Measurements from ENCODE around the gene TESK2. TPM values are rescaled to one million over a fixed set of nuclear protein-coding genes. Genes with fewer than 3 reads are reported as not detected.
A peak's percentile ranks its signal among the peaks of the same experiment; 100 is the strongest.

The TESK2 gene
- total and polyA plus RNA-seq, 4 donors: 1.8 to 8.7 (median 3.6) TPM

GRCh38 chr1:45485949-45486348 lies 5.0 kb downstream of the TESK2 start:
- Histone ChIP-seq H3K9me3 (ENCODE audit: control insufficient read depth in 4 of 4, insufficient read depth in 3 of 4, low read length in 3 of 4) (no peaks in the 10 kb centered on the region), H3K36me3 (ENCODE audit: control insufficient read depth in 4 of 4, insufficient read depth in 4 of 4, low read length in 4 of 4) (no peaks in the 10 kb centered on the region), H3K27ac (ENCODE audit: low read depth in 1 of 2, low read length in 1 of 2) (no peak overlapping the region), H3K27me3 (ENCODE audit: control insufficient read depth in 3 of 3, insufficient read depth in 3 of 3, low read length in 2 of 3) (peaks cover 0 to 2% (median 0%) of the 10 kb centered on the region in 3 donors), H3K4me3 (no peak overlapping the region), H3K4me1 (ENCODE audit: control insufficient read depth in 5 of 5, insufficient read depth in 5 of 5, low read length in 5 of 5) (peaks cover 0 to 8% (median 0%) of the 10 kb centered on the region in 5 donors), H3K9ac (ENCODE audit: insufficient read depth in 1 of 2, low read length in 2 of 2) (no peak overlapping the region)
- ATAC-seq (ENCODE audit: insufficient read depth, low FRiP score) (no peak), DNase-seq (no peak)
- no peak for TF ChIP-seq CTCF (IDR thresholded peaks at IDR 0.05; ENCODE audit: control extremely low read depth, extremely low read depth)

- WGBS, 2 donors: 81 to 90% methylated on average over 5 of the region's 5 CpGs
- Histone ChIP-seq H3K9ac (ENCODE audit: insufficient read depth in 1 of 2, low read length in 2 of 2) (no peak overlapping the region), H3K4me3 (no peak overlapping the region), H3K36me3 (ENCODE audit: control insufficient read depth in 4 of 4, insufficient read depth in 4 of 4, low read length in 4 of 4) (no peaks in the 10 kb centered on the region), H3K27ac (ENCODE audit: low read depth in 1 of 2, low read length in 1 of 2) (no peak overlapping the region), H3K9me3 (ENCODE audit: control insufficient read depth in 4 of 4, insufficient read depth in 3 of 4, low read length in 3 of 4) (no peaks in the 10 kb centered on the region), H3K27me3 (ENCODE audit: control insufficient read depth in 3 of 3, insufficient read depth in 3 of 3, low read length in 2 of 3) (no peaks in the 10 kb centered on the region), H3K4me1 (ENCODE audit: control insufficient read depth in 5 of 5, insufficient read depth in 5 of 5, low read length in 5 of 5) (no peaks in the 10 kb centered on the region)
- ATAC-seq (ENCODE audit: insufficient read depth, low FRiP score): no peak
- no peak for TF ChIP-seq CTCF (IDR thresholded peaks at IDR 0.05; ENCODE audit: control extremely low read depth, extremely low read depth)
- DNase-seq: no peak
Measured at GRCh38 chr1:45479039-45479748, 11.8 kb downstream of the TESK2 start.

GRCh38 chr1:45478121-45478814 lies 12.7 kb downstream of the TESK2 start:
- 59 to 79% methylated on average over 4 of the region's 4 CpGs for WGBS, 2 donors
- no peaks in the 10 kb centered on the region for H3K27me3 ChIP-seq (ENCODE audit: control insufficient read depth in 3 of 3, insufficient read depth in 3 of 3, low read length in 2 of 3)
- no peak overlapping the region for H3K4me3 ChIP-seq
- ATAC-seq (ENCODE audit: insufficient read depth, low FRiP score): no peak
- no peaks in the 10 kb centered on the region for H3K4me1 ChIP-seq (ENCODE audit: control insufficient read depth in 5 of 5, insufficient read depth in 5 of 5, low read length in 5 of 5)
- H3K9ac ChIP-seq (ENCODE audit: insufficient read depth in 1 of 2, low read length in 2 of 2): no peak overlapping the region
- no peak for TF ChIP-seq CTCF (IDR thresholded peaks at IDR 0.05; ENCODE audit: control extremely low read depth, extremely low read depth)
- no peak overlapping the region for H3K27ac ChIP-seq (ENCODE audit: low read depth in 1 of 2, low read length in 1 of 2)
- H3K36me3 ChIP-seq (ENCODE audit: control insufficient read depth in 4 of 4, insufficient read depth in 4 of 4, low read length in 4 of 4): no peaks in the 10 kb centered on the region
- peak in 2 of 3 donors; percentile 53 to 62 for DNase-seq
- H3K9me3 ChIP-seq (ENCODE audit: control insufficient read depth in 4 of 4, insufficient read depth in 3 of 4, low read length in 3 of 4): no peaks in the 10 kb centered on the region

Data from lung (tissue), 12 donors.